RWPE1 (cell line): Measurements from ENCODE around the gene CD36.

Experiments used
- CTCF ChIA-PET: fragments of 350-600 bp; sonication (Branson Sonifier 250); formaldehyde crosslinking; extraction: SDS; loops from one replicate; lab custom pipeline; 2021; lab: Yijun Ruan, JAX
- POLR2A ChIA-PET: fragments of 400-600 bp; formaldehyde crosslinking; extraction: SDS; loops from one replicate; lab custom pipeline; 2020; ENCODE audit warnings: antibody characterized with exemption; ENCODE audit not compliant: low non-redundant PET; lab: Yijun Ruan, JAX
- DNase-seq: peaks from one replicate; pipeline ENCODE4 v3.0.0; 2012; ENCODE audit warnings: low spot score
- H3K27ac ChIP-seq: fragments of 450-650 bp; 2 replicates; pipeline ENCODE4 v1.5.1; 2017
- CTCF ChIP-seq: fragments of 450-650 bp; conservative IDR thresholded peaks from 2 replicates; pipeline ENCODE4 v1.5.1; 2017; ENCODE audit warnings: low read depth, mild to moderate bottlenecking

Gene CD36

GRCh38 chr7:80720146-80720545, 81.7 kb downstream of the CD36 start:
- ChIA-PET POLR2A (no interaction called here), CTCF (no interaction called here)
- TF ChIP-seq CTCF, result no peak
- no peak overlapping the region for H3K27ac ChIP-seq
- DNase-seq, result no peak

- peak; percentile 70 for DNase-seq
- H3K27ac ChIP-seq, result peak overlapping the region; percentile 92
- CTCF ChIA-PET, result interaction anchor here (0.6 to 0.8 kb wide), 2 partner anchors 9 to 214 kb away, joined by 3 read pairs; no protein-coding TSS in a partner anchor
Observed at GRCh38 chr7:80721883-80722615, 83.6 kb downstream of the CD36 start.

GRCh38 chr7:80722616-80723195, 84.3 kb downstream of the CD36 start:
- TF ChIP-seq CTCF, result no peak
- peak; percentile 94 for DNase-seq
- H3K27ac ChIP-seq, result peak overlapping the region; percentile 92
- ChIA-PET CTCF (interaction anchor here (0.6 kb wide), 2 partner anchors 213 to 565 kb away, joined by 3 to 4 read pairs; no protein-coding TSS in a partner anchor), POLR2A (no interaction called here)

More at GRCh38 chr7:80721883-80722615, 83.6 kb downstream of the CD36 start:
- POLR2A ChIA-PET, result no interaction called here
- TF ChIP-seq CTCF, result no peak

GRCh38 chr7:80724249-80724871, 85.9 kb downstream of the CD36 start:
- H3K27ac ChIP-seq, result no peak overlapping the region
- no peak for TF ChIP-seq CTCF
- POLR2A ChIA-PET, result no interaction called here
- CTCF ChIA-PET, result interaction anchor here (0.6 kb wide), 2 partner anchors 287 to 589 kb away, joined by 3 to 4 read pairs; no protein-coding TSS in a partner anchor
- no peak for DNase-seq

GRCh38 chr7:80725181-80725611, 86.8 kb downstream of the CD36 start:
- ChIA-PET CTCF (interaction anchor here (0.6 kb wide), 1 partner anchor 588 kb away, joined by 4 read pairs; no protein-coding TSS in a partner anchor), POLR2A (no interaction called here)
- no peak overlapping the region for H3K27ac ChIP-seq
- DNase-seq, result no peak
- TF ChIP-seq CTCF, result no peak
